Measurements from ENCODE around the gene NLRP3. TPM values are rescaled to one million over a fixed set of nuclear protein-coding genes. Genes with fewer than 3 reads are reported as not detected.
"Not testable (repeated sequence)": the region's sequence is repeated elsewhere in the genome, so short reads cannot be mapped to it uniquely, and the experiment has no call there.

NLRP3 gene
- 18.0 TPM for total RNA-seq

DNA sequence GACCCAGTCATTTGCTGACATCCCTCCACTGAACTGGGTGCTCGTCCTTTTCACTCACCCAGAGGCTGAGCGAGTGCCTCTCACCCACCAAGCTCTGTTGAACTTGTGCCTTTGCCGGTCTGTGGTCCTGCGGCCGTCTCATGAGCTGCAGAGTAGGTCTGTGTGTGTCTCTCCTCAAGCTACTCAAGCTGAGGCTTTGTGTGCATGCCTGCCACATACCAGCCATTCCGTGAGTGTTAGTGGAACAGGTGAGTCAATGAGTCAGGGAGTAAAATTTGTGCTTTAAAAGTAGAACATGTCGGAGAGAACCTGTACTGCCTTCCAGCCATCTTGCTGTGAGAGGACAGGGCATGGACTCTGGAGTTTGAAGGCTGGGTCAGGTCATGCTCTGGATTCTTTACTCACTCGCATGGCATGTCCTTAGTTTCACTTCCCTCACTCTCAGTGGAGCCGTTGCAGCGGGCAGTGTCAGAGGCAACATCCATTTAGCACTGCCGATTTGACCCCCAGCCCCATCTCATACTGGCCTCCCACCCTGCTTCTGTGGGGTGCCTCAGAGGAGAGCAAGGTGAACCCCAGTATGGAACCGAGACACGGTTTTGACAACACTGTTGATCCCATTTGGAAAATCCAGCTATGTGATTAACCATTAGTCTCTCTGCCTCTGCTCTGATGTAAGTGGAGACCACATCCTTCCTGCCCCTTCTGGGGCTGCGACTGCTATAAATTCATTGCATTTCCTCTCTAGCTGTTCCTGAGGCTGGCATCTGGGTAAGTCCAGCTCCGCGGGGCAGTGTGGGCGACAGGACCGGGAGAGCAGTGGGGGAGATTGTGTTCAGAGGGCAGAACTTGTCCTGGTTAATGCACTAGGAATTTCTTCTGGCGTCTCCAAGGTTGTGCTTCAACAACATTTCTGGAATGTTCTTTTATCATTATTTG is at the start of gene NLRP3:
Gene NLRP3, plus strand, starts transcription at position 751 of the 939 bp plus-strand sequence. CDS start 2,628 bp downstream, outside the sequence.
- peak in 2 of 3 donors; percentile 79 to 89 for DNase-seq (ENCODE audit: low read depth in 2 of 3, low spot score in 2 of 3)

- DNase-seq (ENCODE audit: low read depth in 2 of 3, low spot score in 2 of 3), result not testable (repeated sequence)
Measured at GRCh38 chr1:247366345-247366744, 49.6 kb upstream of the NLRP3 start.

GRCh38 chr1:247366926-247367645 is 48.9 kb upstream of the NLRP3 start:
- no peak for DNase-seq (ENCODE audit: low read depth in 2 of 3, low spot score in 2 of 3)

- DNase-seq (ENCODE audit: low read depth in 2 of 3, low spot score in 2 of 3), result no peak
Measured at GRCh38 chr1:247367786-247368422, 48.1 kb upstream of the NLRP3 start.

DNA sequence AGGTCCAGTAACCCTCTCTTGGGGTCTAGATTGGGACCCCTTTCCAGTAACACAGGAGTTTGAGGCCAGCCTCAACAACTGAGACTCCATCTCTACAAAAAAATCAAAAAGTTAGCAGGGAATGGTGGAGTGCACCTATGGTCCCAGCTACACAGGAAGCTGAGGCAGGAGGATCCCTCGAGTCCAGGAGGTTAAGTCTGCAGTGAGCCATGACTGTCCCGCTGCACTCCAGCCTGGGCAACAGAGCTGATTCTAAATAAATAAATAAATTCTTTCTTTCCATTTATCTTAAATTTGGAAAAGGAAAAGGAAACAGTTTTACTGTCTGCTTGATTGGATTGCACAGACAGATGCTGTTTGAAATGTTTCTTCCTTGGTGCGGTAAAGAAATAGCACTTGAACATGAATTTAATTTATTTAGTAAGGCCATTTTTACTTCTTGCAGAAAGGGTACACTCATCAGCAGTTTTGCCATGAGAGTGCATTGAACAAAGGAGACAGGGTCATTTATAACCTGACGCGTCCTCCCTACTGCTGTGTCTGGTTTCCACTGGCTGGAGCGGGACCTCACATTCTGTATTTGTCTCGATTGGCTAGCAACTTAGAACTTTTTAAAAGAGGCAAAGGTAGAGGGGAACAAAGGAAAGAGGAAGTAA is 47.4 kb upstream of the NLRP3 start:
- DNase-seq (ENCODE audit: low read depth in 2 of 3, low spot score in 2 of 3), result no peak

- DNase-seq (ENCODE audit: low read depth in 2 of 3, low spot score in 2 of 3), result no peak
Measured at GRCh38 chr1:247370786-247371732, 44.9 kb upstream of the NLRP3 start.

- DNase-seq (ENCODE audit: low read depth in 2 of 3, low spot score in 2 of 3), result no peak
Measured at GRCh38 chr1:247371801-247372259, 44.1 kb upstream of the NLRP3 start.

DNA sequence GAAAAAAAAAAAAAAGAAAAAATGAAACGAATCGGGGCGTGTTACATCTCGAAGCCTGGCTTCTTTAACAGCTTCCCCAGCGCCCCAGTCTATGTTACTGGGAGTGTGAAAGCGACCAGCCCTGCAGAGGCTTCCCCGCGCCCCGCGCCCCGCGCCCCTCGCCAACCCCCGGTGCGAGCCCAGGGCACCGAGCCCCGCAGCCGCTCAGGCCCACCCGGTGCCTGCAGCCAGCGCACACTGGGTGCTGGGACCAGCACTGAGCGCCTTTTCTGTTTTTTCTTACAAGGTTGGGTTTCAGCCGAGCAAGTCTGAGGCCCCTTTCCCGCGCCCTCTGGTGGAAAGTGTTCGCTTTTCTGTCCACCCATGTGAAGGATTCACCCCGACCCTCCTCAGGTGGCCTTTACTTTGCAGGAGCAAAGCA is 42.2 kb upstream of the NLRP3 start:
- peak; percentile 25 to 83 (median 59) for DNase-seq (ENCODE audit: low read depth in 2 of 3, low spot score in 2 of 3)

DNA sequence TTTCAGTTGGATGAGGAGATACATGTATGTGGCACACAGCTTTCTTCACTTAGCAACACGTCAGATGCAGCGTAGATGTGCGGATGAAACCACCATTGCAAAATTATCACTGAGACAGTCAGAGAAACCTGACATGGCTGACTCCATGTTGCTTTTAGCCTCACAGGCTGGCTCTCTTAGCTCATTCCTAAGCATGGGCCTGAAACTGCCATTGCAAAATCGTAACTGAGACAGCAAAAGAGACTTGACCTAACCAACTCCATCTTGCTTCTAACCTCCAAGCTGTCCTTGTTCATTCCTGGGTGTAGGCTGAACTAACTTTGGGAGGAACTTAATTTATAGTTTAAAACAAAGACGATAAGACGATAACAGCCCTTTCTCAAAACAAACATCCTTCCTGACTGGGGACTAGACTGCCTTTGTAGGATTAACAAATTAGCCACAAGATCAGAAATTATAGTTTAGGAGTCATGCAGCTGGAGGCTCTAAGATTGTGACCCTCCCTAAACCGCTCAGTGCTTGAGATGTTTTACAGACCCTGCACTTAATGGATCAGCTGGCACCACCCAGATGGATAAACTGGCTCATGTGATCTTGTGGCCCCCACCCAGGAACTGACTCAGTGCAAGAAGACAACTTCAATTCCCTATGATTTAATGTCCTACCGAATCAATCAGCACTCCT is 41.2 kb upstream of the NLRP3 start:
- not testable (repeated sequence) for DNase-seq (ENCODE audit: low read depth in 2 of 3, low spot score in 2 of 3)

DNA sequence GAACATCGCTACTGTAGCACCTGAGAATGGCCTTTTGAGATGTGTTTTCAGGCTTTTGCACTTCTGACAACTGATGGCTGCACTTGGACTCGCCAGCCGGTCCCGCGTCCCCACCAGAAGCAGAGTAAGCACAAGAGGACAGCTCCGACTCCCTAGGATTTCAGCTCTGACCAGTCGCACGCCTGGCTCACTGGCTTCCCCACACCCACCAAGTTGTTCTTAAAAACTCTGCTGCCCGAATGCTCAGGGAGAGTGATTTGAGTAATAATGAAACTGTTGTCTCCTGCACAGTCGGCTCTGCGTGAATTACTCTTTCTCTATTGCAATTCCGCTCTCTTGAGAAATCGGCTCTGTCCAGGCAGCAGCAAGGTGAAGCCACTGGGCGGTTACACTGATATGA is 40.2 kb upstream of the NLRP3 start:
- DNase-seq (ENCODE audit: low read depth in 2 of 3, low spot score in 2 of 3), result no peak

- no peak for DNase-seq (ENCODE audit: low read depth in 2 of 3, low spot score in 2 of 3)
Measured at GRCh38 chr1:247376659-247377058, 39.3 kb upstream of the NLRP3 start.

DNA sequence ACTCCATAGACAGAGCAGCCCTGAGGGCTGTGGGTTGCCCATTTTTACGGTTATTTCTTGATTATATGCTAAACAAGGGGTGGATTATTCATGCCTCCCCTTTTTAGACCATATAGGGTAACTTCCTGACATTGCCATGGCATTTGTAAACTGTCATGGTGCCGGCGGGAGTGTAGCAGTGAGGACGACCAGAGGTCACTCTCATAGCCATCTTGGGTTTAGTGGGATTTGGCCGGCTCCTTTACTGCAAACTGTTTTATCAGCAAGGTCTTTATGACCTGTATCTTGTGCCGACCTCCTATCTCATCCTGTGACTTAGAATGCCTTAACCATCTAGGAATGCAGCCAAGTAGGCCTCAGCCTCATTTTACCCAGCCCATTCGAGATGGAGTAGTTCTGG is 38.3 kb upstream of the NLRP3 start:
- DNase-seq (ENCODE audit: low read depth in 2 of 3, low spot score in 2 of 3), result not testable (repeated sequence)

DNA sequence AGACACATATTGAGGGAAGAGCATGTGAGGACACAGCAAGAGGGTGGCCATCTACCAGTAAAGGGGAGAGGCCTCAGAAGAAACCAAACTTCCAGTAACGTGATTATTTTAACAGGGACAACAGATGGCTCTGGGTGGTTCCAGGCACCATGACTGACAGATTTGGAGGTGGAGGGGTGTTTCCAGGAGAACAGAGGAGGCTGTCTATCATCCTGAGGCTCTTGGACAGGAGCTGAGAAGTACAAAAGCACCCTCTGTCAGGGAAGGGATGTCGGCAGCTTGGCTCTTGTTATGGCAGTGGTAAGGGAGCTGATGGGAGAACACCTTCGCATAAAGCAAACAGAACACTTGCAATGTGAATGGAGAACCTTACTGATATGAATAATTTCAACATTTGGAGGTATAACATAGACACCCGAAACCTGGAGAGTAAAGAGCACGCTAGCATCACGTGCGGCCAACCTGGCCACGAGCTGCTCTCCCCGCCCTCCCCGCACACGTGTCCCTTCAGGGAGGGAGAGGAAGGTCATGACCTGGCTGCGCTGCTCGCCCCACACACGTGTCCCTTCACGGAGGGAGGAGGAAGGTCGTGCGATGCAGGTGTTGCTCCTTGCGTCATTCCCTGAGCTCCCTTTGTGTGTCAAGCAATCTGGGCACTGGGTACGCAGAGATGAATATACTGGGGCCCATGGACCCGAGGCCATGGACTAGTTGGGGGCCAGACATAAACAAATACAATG is 37.5 kb upstream of the NLRP3 start:
- DNase-seq (ENCODE audit: low read depth in 2 of 3, low spot score in 2 of 3), result no peak

DNA sequence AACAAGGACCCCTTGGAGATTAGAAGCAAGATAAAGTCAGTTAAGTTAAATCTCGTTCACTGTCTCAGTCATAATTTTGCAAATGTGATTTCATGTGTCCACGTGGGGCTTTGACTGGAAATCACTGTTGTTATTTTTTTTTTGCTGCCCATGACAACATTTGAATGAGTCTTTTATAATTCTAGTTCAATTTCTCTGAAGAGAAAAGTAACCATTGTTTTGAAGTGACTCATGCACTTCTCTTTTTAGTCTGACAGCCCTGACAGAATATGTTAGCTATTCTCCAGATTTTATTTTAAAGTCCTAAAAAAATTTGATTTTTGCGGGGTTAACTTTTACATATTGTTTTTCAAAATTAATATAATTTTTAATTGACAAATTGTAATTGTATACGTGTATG is 30.7 kb upstream of the NLRP3 start:
- peak in 1 of 3 donors; percentile 47 for DNase-seq (ENCODE audit: low read depth in 2 of 3, low spot score in 2 of 3)

GRCh38 chr1:247386217-247386616 is 29.8 kb upstream of the NLRP3 start:
- DNase-seq (ENCODE audit: low read depth in 2 of 3, low spot score in 2 of 3), result no peak

- peak in 2 of 3 donors; percentile 49 to 60 for DNase-seq (ENCODE audit: low read depth in 2 of 3, low spot score in 2 of 3)
Measured at GRCh38 chr1:247386687-247387086, 29.3 kb upstream of the NLRP3 start.

- no peak for DNase-seq (ENCODE audit: low read depth in 2 of 3, low spot score in 2 of 3)
Measured at GRCh38 chr1:247387096-247387495, 28.9 kb upstream of the NLRP3 start.

DNA sequence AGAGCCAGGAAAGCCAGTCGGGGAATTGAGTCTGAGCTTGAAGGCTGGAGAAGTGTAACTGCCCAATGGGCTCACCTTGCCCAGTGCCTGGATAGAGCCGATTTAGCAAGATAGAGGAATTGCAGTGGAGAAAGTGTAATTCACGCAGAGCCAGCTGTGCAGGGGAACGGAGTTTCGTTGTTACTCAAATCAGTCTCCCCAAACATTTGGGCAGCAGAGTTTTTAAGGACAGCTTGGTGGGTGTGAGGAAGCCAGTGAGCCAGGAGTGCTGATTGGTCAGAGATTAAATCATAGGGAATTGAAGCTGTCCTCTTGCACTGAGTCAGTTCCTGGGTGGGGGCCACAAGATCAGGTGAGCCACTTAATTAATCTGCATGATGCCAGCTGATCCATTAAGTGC is 28.4 kb upstream of the NLRP3 start:
- DNase-seq (ENCODE audit: low read depth in 2 of 3, low spot score in 2 of 3), result no peak

Measured in hematopoietic multipotent progenitor cell (in vitro differentiated cells).